Spleen (tissue), 11 donors: ENCODE data around the gene RAB39B. TPM values are rescaled to one million over a fixed set of nuclear protein-coding genes. Genes with fewer than 3 reads are reported as not detected.

Experiments
- DNase-seq: peaks from one replicate; pipeline ENCODE4 v3.0.0-alpha.2; 2020
- H3K27ac ChIP-seq, 8 donors: fragments of 200-600 bp; sonication (generic) in 7 of 8; 1 replicate in 4 of 8; 2 replicates in 4 of 8; pipeline versions ENCODE4 v1.5.0 to v1.8.0; 2016 to 2021; ENCODE audit warnings: inconsistent platforms in 4 of 8, mild to moderate bottlenecking in 4 of 8, moderate library complexity in 1 of 8
- H3K27me3 ChIP-seq, 7 donors: fragments of 200-600 bp; sonication (generic) in 6 of 7; replicated peaks in 1 of 7; 1 replicate in 4 of 7; 2 replicates in 3 of 7; pipeline versions ENCODE4 v1.5.0 to v1.8.0; 2016 to 2021; ENCODE audit warnings: inconsistent platforms in 3 of 7, mild to moderate bottlenecking in 1 of 7
- H3K36me3 ChIP-seq, 6 donors: fragments of 200-600 bp; sonication (generic) in 5 of 6; 1 replicate in 4 of 6; 2 replicates in 2 of 6; pipeline versions ENCODE4 v1.5.0 to v1.8.0; 2016 to 2021; ENCODE audit warnings: inconsistent platforms in 2 of 6
- H3K4me1 ChIP-seq, 6 donors: fragments of 200-600 bp; sonication (generic) in 5 of 6; 1 replicate in 3 of 6; 2 replicates in 3 of 6; pipeline versions ENCODE4 v1.5.0 to v1.8.0; 2016 to 2021; ENCODE audit warnings: inconsistent platforms in 3 of 6
- H3K4me3 ChIP-seq, 8 donors: fragments of 200-600 bp; sonication (generic) in 7 of 8; 1 replicate in 4 of 8; 2 replicates in 4 of 8; pipeline versions ENCODE4 v1.5.0 to v1.8.0; 2016 to 2021; ENCODE audit warnings: inconsistent platforms in 4 of 8, mild to moderate bottlenecking in 4 of 8, moderate library complexity in 2 of 8
- H3K9me3 ChIP-seq, 8 donors: fragments of 200-600 bp; sonication (generic) in 7 of 8; 1 replicate in 4 of 8; 2 replicates in 4 of 8; pipeline versions ENCODE4 v1.5.0 to v1.8.0; 2016 to 2021; ENCODE audit warnings: inconsistent platforms in 4 of 8
- CTCF ChIP-seq, 11 experiments: fragments of 200-600 bp in 7 of 11; fragments of 450-650 bp in 4 of 11; sonication (generic) in 4 of 11; IDR thresholded peaks in 8 of 11; conservative IDR thresholded peaks in 3 of 11; 1 replicate in 7 of 11; 2 replicates in 4 of 11; pipeline versions ENCODE4 v1.4.0 to v1.8.0; 2016 to 2021; ENCODE audit warnings: antibody characterized with exemption in 11 of 11, inconsistent platforms in 4 of 11, mild to moderate bottlenecking in 1 of 11
- POLR2A ChIP-seq, 3 donors: fragments of 450-650 bp; IDR thresholded peaks; one replicate each; pipeline ENCODE4 v1.5.1; 2017; ENCODE audit warnings: antibody characterized with exemption in 3 of 3, mild to moderate bottlenecking in 1 of 3
- POLR2AphosphoS5 ChIP-seq, 3 donors: sonication (generic); formaldehyde crosslinking; IDR thresholded peaks; one replicate each; pipeline ENCODE4 v1.5.1; 2017; ENCODE audit warnings: antibody characterized with exemption in 3 of 3
- WGBS, 5 donors: extraction: QIAGEN DNeasy Blood & Tissue Kit in 3 of 5; methylation state at CpG; one replicate each; pipeline versions ENCODE4 v1.1.5 to v1.1.7; 2013 to 2018; 5-methylcytosine and 5-hydroxymethylcytosine counted together
- intact Hi-C: fragments of 100-400 bp; cut with DNase I; formaldehyde crosslinking; loops from one replicate; pipeline ENCODE4 v1.15.0; 2023; ENCODE audit warnings: low total_unique reads
- polyA plus RNA-seq, 3 donors: library from polyadenylated mRNA; stranded (reverse); fragments of 200-250 nt; gene quantifications; one replicate each; pipeline ENCODE4 v1.2.1, GENCODE V29; 2013
- total RNA-seq, 7 donors: library from RNA; depleted of rRNA in 3 of 7; stranded (reverse); fragments of >200 nt in 3 of 7; fragmentation: NEBNext Ultra II Directional in 4 of 7; extraction: Animal tissue kit (Norgen Biotek cat#: 25700) in 4 of 7; gene quantifications; one replicate each; pipeline versions ENCODE4 v1.1.0 to v1.2.1, GENCODE V29; 2016 to 2021
- donor health status: healthy with polysubstance abuse.
- donor health status: DM: no; HTN: no; CAD: no; lungs with moderate emphysema.
- donor health status: DM: no; HTN: no; CAD: no.
- donor health status: Bipolar disorder and iron deficiency.
- donor health status: healthy.
- donor health status: DM: no; HTN: no; CAD: no.
- donor health status: DM: yes; HTN: yes; CAD: no.

The RAB39B gene
- total and polyA plus RNA-seq, 10 donors: 3.3 to 8.3 (median 4.2) TPM

GRCh38 chrX:155242300-155242699 lies 22.0 kb downstream of the RAB39B start:
- no peaks in the 10 kb centered on the region for H3K4me1 ChIP-seq
- H3K9me3 ChIP-seq: no peaks in the 10 kb centered on the region
- peak overlapping the region in 6 of 8 donors; percentile 37 to 80 (median 67) for H3K27ac ChIP-seq
- WGBS, 5 donors: 54 to 75% (median 64%) methylated on average over 5 of the region's 5 CpGs
- no peak for TF ChIP-seq CTCF (IDR thresholded peaks at IDR 0.05 in 8 of 11, conservative IDR thresholded peaks at IDR 0.05 in 3 of 11)
- TF ChIP-seq POLR2AphosphoS5 (IDR thresholded peaks at IDR 0.05): no peak
- TF ChIP-seq POLR2A (IDR thresholded peaks at IDR 0.05): no peak
- no peak for DNase-seq
- intact Hi-C loops: no loop called here
- H3K27me3 ChIP-seq: no peaks in the 10 kb centered on the region
- H3K36me3 ChIP-seq: peaks cover 0 to 31% (median 8%) of the 10 kb centered on the region in 6 donors
- peak overlapping the region in 1 of 8 donors; percentile 26 for H3K4me3 ChIP-seq

- no peak overlapping the region for H3K27ac ChIP-seq
- no peaks in the 10 kb centered on the region for H3K9me3 ChIP-seq
- intact Hi-C loops: no loop called here
- H3K36me3 ChIP-seq: peaks cover 0 to 58% (median 17%) of the 10 kb centered on the region in 6 donors
- no peaks in the 10 kb centered on the region for H3K27me3 ChIP-seq
- no peak for TF ChIP-seq CTCF (IDR thresholded peaks at IDR 0.05 in 8 of 11, conservative IDR thresholded peaks at IDR 0.05 in 3 of 11)
- 69 to 95% (median 94%) methylated on average over 5 of the region's 5 CpGs for WGBS, 5 donors
- H3K4me1 ChIP-seq: no peaks in the 10 kb centered on the region
- DNase-seq: no peak
- no peak overlapping the region for H3K4me3 ChIP-seq
Measured at GRCh38 chrX:155237719-155238118, 26.6 kb downstream of the RAB39B start.

DNA sequence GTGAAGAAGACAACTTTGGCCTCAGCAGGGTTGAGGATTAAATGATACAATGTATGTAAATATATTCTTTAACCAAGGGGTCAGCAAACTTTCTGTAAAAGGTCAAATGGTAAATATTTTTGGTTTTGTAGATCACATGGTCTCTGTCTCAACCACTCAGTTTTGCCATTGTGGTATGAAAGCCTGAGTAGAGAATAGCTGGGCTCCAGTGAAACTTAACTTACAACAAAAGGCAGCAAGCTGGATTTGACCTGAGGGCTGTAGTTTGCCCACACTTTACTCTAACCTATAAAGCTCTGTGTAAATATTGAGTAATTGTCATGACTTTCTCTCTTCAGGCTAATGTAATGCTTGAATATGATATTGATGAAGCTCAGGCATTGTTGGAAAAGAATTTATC lies 28.4 kb downstream of the RAB39B start:
- H3K36me3 ChIP-seq: peaks cover 0 to 74% (median 17%) of the 10 kb centered on the region in 6 donors
- intact Hi-C loops: no loop called here

GRCh38 chrX:155231163-155231562 lies 33.1 kb downstream of the RAB39B start:
- TF ChIP-seq POLR2A (IDR thresholded peaks at IDR 0.05): no peak
- no peak for TF ChIP-seq CTCF (IDR thresholded peaks at IDR 0.05 in 8 of 11, conservative IDR thresholded peaks at IDR 0.05 in 3 of 11)
- no peak for TF ChIP-seq POLR2AphosphoS5 (IDR thresholded peaks at IDR 0.05)
- no peak for DNase-seq
- Histone ChIP-seq H3K27me3 (no peaks in the 10 kb centered on the region), H3K4me3 (no peak overlapping the region), H3K9me3 (no peaks in the 10 kb centered on the region), H3K4me1 (no peaks in the 10 kb centered on the region), H3K36me3 (peaks cover 0 to 74% (median 12%) of the 10 kb centered on the region in 6 donors), H3K27ac (no peak overlapping the region)
- intact Hi-C loops: no loop called here

More for the DNA sequence above, 28.4 kb downstream of the RAB39B start:
- Histone ChIP-seq H3K4me1 (no peaks in the 10 kb centered on the region), H3K27me3 (no peaks in the 10 kb centered on the region), H3K4me3 (no peak overlapping the region), H3K9me3 (no peaks in the 10 kb centered on the region), H3K27ac (no peak overlapping the region)
- no peak for DNase-seq
- TF ChIP-seq CTCF (IDR thresholded peaks at IDR 0.05 in 8 of 11, conservative IDR thresholded peaks at IDR 0.05 in 3 of 11) (no peak), POLR2A (IDR thresholded peaks at IDR 0.05) (no peak), POLR2AphosphoS5 (IDR thresholded peaks at IDR 0.05) (no peak)
